MG63 (cell line): ENCODE data around the gene GABRR2. TPM values are rescaled to one million over a fixed set of nuclear protein-coding genes. Genes with fewer than 3 reads are reported as not detected.
"Not testable (repeated sequence)": the region's sequence is repeated elsewhere in the genome, so short reads cannot be mapped to it uniquely, and the experiment has no call there.

Experiments used
- DNase-seq: peaks from one replicate; pipeline ENCODE4 v3.0.0-alpha.2; 2020
- H3K27me3 ChIP-seq: fragments of 250-450 bp; sonication (Bioruptor Pico); 2 replicates; pipeline ENCODE4 v1.5.1; 2020; ENCODE audit warnings: mild to moderate bottlenecking, moderate library complexity
- H3K36me3 ChIP-seq: fragments of 250-450 bp; sonication (Bioruptor Pico); 2 replicates; pipeline ENCODE4 v1.5.1; 2020; ENCODE audit warnings: mild to moderate bottlenecking, moderate library complexity
- H3K4me3 ChIP-seq: fragments of 250-450 bp; sonication (Bioruptor Pico); 2 replicates; pipeline ENCODE4 v1.5.1; 2020; ENCODE audit warnings: mild to moderate bottlenecking, moderate library complexity
- H3K9me3 ChIP-seq: fragments of 250-450 bp; sonication (Bioruptor Pico); 2 replicates; pipeline ENCODE4 v1.5.1; 2020; ENCODE audit warnings: mild to moderate bottlenecking, moderate library complexity
- total RNA-seq: library from RNA; depleted of rRNA; stranded (reverse); fragments of >200 nt; shearing (Covaris generic); gene quantifications from 2 replicates; pipeline ENCODE4 v1.2.3, GENCODE V29; 2014; ENCODE audit warnings: low replicate concordance

The GABRR2 gene
- total RNA-seq, 1 experiment from 2014 or later: not detected

DNA sequence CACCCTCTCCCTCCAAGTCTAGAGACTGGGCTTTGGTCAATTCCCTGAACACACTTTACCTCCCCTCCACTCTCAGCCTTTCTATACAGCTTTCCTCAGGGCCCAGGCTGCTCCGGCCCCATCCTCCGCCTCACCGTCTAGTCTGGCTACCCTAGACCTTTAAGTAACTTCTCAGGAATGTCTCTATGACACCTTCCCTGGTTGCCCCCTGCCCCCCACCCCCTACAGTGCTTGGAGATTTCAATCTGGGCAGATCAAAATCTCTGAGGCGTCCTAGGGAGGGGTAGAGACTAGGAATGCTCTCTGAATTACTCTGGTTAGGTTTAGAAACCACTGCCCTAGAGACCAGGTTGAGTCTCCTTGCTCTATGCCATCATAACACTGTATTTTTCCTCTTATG lies 31.3 kb upstream of the GABRR2 start:
- Histone ChIP-seq H3K27me3 (no peaks in the 10 kb centered on the region), H3K9me3 (no peaks in the 10 kb centered on the region), H3K4me3 (no peak overlapping the region), H3K36me3 (peaks cover 10% of the 10 kb centered on the region)
- no peak for DNase-seq

DNA sequence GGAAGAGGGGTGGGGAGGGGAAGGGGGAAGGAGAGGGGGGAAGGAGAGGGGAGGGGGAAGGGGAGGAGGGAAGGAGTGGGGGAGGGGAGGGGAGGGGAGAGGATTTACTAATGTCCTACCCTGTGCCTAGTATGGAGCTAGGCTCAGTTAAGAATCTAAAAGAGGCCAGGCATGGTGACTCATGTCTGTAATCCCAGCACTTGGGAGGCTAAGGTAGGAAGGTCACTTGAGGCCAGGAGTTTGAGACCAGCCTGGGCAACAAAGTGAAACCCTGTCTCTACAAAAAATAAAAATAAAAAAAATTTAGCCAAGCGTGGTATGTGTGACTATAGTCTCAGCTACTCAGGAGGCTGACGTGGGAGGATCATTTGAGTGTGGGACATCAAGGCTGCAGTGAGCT lies 24.5 kb upstream of the GABRR2 start:
- Histone ChIP-seq H3K36me3 (peaks cover 28% of the 10 kb centered on the region), H3K9me3 (no peaks in the 10 kb centered on the region), H3K27me3 (no peaks in the 10 kb centered on the region), H3K4me3 (no peak overlapping the region)
- no peak for DNase-seq

DNA sequence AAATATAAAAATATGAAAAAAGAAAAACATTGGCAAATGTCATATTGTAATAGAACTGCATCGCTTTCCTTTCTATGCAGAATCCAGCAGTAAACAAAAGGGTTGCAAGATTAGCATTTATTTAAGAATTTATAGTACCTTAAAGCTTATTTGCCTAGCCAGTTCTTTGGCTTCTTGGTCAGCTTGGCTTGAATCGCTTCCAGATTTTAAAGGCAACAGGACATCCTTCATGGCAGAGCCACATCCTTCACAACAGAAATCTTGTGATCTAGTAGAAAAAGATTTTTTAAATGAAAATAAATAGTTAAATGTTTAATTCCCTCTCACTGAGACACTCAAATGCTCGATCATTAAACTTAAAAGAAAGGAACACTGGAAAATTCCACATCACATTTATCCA lies 20.1 kb upstream of the GABRR2 start:
- H3K36me3 ChIP-seq: peaks cover 34% of the 10 kb centered on the region
- no peaks in the 10 kb centered on the region for H3K27me3 ChIP-seq
- no peak for DNase-seq
- no peak overlapping the region for H3K4me3 ChIP-seq
- H3K9me3 ChIP-seq: no peaks in the 10 kb centered on the region

DNA sequence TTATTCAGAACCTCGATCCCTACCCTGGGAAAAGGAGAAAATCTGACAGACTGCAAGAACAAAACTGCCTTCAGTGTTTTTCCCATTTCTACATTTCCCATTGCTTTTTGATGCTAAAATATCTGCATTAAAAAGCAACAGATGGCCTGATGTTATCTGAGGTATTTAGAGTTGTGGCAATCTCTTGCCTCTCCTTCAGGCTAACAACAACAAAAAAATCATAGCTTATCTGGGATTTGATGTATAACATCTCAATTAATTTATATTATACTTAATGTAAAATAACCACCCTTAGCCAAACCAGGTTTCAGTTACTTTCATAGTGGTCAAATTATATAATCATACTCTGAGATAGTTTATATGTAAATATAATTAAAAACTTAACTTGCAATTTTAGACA lies 15.8 kb upstream of the GABRR2 start:
- Histone ChIP-seq H3K27me3 (no peaks in the 10 kb centered on the region), H3K36me3 (peaks cover 35% of the 10 kb centered on the region), H3K4me3 (no peak overlapping the region), H3K9me3 (no peaks in the 10 kb centered on the region)
- DNase-seq: no peak

DNA sequence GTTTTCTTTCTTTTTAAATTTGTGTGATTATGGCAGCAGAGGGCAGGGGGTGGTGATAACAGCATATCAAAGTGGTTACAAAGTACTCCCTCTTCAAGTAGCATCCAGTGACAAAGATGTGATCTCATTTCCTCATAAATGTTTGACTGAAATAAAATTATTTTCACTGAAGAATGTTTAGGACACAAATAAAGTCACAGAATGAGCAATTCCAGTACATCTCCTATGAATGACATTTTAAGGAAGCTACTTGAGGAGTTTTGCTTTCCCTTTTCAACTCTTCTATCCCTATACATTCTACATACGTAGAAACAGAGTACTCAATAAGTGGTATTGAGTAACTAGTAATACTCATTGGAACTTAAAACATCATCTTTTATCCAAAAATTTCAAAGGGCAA lies 13.9 kb upstream of the GABRR2 start:
- H3K36me3 ChIP-seq: peaks cover 28% of the 10 kb centered on the region
- no peaks in the 10 kb centered on the region for H3K27me3 ChIP-seq
- no peak overlapping the region for H3K4me3 ChIP-seq
- DNase-seq: no peak
- no peaks in the 10 kb centered on the region for H3K9me3 ChIP-seq

DNA sequence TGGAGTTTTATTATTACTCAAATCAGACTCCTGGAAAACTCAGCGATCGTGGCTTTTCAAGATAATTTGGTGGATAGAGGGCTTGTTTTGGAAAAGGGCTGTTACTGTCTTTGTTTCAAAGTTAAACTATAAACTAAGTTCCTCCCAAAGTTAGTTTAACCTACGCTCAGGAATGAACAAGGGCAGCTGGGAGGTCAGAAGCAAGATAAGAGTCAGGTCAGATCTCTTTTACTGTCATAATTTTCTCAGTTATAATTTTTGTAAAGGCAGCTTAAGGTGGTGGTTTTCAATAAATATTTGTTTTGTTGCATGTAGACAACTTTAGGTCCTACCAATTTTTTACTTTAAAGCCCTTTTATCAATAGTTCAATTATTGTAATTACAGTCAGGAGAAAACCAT lies 9.2 kb upstream of the GABRR2 start:
- no peak for DNase-seq
- H3K36me3 ChIP-seq: peaks cover 12% of the 10 kb centered on the region
- no peak overlapping the region for H3K4me3 ChIP-seq
- H3K9me3 ChIP-seq: no peaks in the 10 kb centered on the region
- no peaks in the 10 kb centered on the region for H3K27me3 ChIP-seq

DNA sequence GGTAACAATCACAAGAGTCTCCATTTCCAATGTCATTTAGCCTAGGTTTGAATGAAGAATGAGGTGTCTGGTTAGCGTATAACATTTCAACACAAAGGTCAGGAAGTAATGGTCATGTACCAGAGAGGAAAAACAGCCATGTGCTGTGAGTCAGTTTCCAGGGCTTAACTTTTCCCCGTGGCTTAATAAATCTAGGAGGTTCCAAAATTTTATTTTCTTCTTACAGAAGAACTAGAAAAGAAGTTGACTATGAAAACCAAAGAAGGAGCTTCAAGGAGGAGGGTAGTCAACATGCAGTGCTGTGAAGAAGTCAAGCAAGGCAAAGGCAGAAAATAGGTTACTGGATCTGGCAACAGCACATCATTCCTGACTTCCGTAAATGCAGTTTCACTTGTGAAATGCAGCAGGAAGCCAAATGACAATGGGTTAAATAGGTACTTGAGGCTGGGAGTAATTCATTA lies 8.4 kb upstream of the GABRR2 start:
- Histone ChIP-seq H3K4me3 (no peak overlapping the region), H3K27me3 (no peaks in the 10 kb centered on the region), H3K9me3 (no peaks in the 10 kb centered on the region), H3K36me3 (peaks cover 9% of the 10 kb centered on the region)
- DNase-seq: no peak

DNA sequence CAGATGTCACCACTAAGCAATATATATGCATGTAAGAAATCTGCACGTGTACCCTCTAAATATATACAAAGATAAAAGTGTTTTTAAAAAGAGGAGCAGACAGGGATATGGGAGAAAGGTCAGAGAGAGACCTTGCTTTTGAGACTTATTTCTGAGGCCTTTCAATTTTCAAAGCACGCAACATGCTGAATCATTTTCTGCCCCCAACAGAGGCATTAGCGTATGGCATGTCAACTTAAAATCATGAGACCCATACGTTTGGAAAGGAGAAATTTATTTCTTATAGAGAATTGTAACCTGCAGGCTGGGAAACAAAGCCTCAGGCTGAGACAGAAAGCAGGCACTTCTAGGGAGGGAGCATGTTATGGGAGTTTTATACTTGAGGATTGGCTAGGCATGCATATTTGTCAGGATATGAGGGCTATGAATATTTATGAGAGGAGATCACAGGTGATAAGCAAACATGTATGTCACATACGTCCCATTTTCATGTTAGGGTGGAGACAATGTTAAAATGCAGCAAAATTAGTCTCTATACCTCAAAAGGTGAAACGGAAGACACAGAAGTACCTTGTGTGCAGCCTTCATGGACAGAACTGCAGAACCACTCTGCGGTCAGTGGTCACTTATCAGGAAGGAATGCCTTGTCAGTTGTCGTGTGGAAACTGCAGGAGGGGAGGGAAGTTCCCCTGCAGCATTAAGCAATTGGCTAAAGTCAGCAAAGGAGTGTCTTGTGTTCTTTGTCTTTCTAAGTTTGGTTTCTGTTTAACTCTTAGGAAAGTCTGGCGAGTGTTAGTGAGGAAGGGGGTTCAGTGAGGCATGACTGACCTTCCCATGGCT lies 6.3 kb upstream of the GABRR2 start:
- Histone ChIP-seq H3K9me3 (no peaks in the 10 kb centered on the region), H3K4me3 (no peak overlapping the region), H3K27me3 (no peaks in the 10 kb centered on the region), H3K36me3 (no peaks in the 10 kb centered on the region)
- DNase-seq: no peak

DNA sequence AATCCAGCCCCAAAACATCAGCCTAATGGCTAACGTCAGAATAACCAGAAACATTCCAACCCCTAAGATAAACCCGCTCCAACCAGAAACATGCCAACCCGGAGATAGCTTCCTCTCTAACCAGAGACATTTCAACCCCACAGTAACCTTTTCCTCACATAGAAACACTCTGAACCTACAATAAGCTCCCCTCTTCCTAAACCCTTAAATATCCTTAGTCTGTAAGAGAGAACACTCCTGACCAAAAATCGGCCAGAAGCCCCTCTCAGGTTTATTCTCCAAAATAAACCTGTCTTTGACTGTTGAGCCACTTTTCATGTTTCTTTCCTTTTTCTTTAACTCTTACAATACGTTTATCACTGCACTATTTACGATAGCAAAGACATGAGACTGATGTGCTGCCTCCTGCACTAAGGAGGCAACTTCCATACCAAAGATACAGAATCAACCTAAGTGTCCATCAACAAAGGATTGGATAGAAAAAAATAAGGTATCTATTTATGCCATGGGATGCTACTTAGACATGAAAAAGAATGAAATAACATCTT lies 5.0 kb upstream of the GABRR2 start:
- Histone ChIP-seq H3K4me3 (no peak overlapping the region), H3K27me3 (no peaks in the 10 kb centered on the region), H3K36me3 (no peaks in the 10 kb centered on the region), H3K9me3 (no peaks in the 10 kb centered on the region)
- no peak for DNase-seq

DNA sequence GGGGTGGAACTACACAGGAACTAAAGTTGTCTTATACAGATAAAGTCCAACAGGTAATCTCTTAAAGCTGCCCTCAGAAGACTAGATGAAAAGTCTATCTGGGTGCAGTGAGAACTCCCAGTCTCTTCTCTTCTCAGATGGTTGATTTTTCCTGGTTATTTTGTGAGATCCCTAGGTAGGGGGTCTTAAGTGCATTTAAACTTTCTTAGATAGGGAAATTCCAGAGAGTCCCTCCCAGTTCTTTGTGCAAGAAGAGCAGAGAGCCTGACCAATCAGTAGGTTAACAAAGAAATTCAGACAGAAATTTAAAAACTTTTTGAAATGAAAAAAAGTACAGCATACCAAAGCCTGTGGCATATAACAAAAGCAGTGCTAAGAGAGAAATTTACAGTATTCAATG lies 2.0 kb upstream of the GABRR2 start:
- no peak overlapping the region for H3K4me3 ChIP-seq

DNA sequence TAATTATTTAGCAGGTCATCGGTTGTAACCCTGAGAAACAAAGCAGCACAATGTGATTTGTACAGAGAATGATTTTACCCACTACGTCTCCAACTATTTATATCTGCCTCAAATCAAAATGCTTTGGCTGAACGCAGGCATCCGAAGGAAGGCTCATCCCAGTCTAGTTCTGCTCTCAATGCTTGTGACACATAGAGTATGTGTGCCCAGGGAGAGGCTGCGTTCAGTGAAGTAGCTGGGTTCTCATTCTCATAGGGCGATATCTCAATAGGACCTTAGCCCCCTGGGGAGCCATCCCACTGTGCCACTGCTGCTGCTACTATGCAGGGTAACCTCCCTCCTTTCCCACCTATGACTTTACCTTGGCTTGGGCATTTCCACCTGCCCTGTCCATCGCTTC lies 407 bp downstream of the GABRR2 start:
- H3K9me3 ChIP-seq: no peaks in the 10 kb centered on the region
- no peaks in the 10 kb centered on the region for H3K27me3 ChIP-seq
- H3K4me3 ChIP-seq: no peak overlapping the region
- DNase-seq: no peak
- H3K36me3 ChIP-seq: no peaks in the 10 kb centered on the region; the same call in 1 of the 2 replicates

More for the DNA sequence above, 2.0 kb upstream of the GABRR2 start:
- no peaks in the 10 kb centered on the region for H3K27me3 ChIP-seq
- H3K9me3 ChIP-seq: no peaks in the 10 kb centered on the region
- no peaks in the 10 kb centered on the region; the same call in 1 of the 2 replicates for H3K36me3 ChIP-seq
- DNase-seq: no peak

DNA sequence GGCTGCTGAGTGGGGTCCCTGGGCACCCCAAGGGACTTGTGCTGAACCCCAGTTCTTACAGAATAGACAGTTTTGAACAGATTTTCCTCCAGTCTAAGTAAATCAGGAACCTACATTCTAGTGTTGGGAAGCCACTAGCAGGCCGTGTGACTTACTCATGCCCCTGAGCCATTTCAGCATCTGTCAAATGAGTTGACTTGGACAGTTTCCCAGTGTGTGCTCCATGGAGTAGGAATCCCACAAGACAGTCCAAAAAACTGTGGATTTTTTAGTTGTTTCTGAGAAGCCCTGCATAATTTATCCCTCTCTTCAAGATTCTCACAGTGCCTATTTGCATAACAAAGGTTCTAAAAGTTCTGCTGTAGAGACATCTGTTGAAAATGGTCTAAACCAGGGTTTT lies 2.1 kb downstream of the GABRR2 start:
- no peaks in the 10 kb centered on the region; the same call in 1 of the 2 replicates for H3K36me3 ChIP-seq
- H3K4me3 ChIP-seq: no peak overlapping the region
- DNase-seq: peak; percentile 75
- no peaks in the 10 kb centered on the region for H3K9me3 ChIP-seq
- H3K27me3 ChIP-seq: no peaks in the 10 kb centered on the region

DNA sequence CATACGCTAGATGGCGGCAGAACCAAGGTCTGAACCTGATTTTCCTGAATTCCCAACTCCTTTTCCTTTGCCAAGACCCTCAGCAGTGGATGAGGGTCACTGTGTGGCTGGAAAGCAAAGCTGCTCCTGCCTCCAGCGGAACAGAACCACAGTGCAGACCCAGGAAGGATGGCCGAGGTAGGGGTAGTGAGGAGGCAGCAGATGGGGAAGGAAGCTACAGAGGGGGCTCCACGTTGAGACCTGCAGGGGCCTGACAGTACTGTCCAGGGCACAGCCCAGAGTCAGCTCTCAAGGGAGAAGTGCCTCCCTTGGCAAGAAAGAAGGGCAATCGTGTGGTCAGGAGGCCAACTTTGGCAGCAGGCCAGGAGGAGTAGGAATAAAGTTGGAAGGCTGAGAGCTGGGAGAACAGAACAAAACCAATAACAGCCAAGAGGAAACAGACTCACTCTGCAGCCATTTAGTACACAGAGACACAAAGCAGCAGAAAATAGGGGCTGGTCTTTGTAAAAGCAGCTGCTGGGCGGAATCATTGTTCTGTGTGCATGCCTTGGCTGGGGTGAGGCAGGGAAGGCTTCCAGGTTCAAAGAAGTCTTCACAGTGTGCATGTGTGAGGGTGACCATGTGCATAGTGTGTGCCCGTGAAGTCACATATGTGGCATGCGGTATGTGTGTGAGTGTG lies 3.1 kb downstream of the GABRR2 start:
- H3K36me3 ChIP-seq: no peaks in the 10 kb centered on the region; the same call in 1 of the 2 replicates
- no peaks in the 10 kb centered on the region for H3K27me3 ChIP-seq
- no peak overlapping the region for H3K4me3 ChIP-seq
- peak; percentile 88 for DNase-seq
- no peaks in the 10 kb centered on the region for H3K9me3 ChIP-seq

DNA sequence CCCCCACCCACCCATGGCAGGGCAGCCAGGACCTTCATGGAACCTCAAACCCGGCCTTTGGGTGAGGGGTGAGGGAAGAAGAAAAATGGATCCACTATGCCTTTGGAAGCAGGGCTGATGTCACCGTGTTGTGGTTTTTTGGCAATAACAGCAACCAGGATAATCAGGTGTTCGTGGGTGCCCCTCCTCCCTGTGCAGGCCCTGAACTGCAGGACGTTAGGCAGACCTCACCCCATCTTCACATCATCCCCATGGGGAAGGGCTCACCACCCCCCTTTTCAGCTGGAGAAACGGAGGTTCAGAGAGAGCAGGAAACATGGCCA lies 3.6 kb downstream of the GABRR2 start:
- no peak overlapping the region for H3K4me3 ChIP-seq
- DNase-seq: no peak
- H3K27me3 ChIP-seq: no peaks in the 10 kb centered on the region
- no peaks in the 10 kb centered on the region; the same call in 1 of the 2 replicates for H3K36me3 ChIP-seq
- no peaks in the 10 kb centered on the region for H3K9me3 ChIP-seq

DNA sequence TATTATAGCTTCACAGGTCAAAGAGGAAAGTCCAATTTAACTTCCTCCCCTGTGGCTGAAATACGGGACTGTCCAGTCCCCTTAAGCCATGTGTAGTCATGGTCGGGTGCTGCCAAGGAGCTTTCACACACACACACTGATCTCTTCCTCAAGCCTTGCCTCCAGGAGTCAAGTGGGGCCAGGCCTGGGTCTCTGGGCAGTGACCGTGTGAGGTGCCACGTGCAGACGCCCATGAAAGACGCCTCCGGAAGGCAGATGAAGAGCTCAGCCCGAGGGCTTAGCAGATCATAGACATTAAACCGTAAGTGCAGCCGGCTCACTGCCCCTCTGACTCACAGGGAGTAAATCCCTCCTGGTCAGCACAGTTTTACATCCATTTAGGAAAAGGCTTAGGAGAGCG lies 4.2 kb downstream of the GABRR2 start:
- H3K27me3 ChIP-seq: no peaks in the 10 kb centered on the region
- DNase-seq: peak; percentile 90
- no peaks in the 10 kb centered on the region; the same call in 1 of the 2 replicates for H3K36me3 ChIP-seq
- no peak overlapping the region for H3K4me3 ChIP-seq
- no peaks in the 10 kb centered on the region for H3K9me3 ChIP-seq

DNA sequence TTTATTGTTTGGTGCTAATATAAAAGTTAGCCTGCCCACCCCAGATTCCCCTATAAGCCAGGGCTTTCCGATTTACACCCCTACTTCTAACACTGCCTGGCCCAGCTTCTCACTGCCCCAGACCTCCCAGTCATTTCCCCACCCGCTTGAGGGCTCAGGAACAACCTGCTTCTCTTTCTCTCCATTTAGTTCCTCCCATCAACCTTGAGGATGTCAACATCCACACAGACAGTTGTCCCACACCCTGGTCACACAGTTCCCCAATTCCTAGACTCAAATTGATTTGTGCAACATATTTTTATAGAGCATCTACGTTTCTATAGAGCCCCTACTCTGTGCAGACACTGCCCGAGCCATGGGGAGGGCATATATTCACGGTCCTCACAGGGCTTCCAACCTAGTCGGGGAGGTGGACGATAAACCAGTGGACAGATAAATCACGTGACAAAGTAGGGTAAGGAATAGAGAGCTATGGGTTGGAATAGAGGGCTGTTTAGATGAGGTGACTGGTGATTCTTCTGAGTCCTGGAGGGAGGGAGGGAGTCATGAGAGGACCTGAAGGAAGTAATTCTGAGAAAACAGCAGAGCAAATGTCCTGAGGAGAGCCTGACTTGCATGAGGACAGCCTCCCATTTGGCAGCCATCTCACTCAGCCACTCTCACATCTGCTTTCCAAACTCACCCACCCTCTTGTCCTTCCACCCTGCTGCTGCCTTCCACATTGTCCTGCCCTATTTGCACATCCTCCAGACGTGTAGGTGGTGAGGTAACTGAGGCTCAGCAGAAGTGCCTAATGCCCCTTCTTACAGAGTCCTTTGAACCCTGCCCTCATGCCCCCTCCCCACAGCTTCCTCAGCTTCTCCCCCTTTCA lies 6.3 kb downstream of the GABRR2 start:
- Histone ChIP-seq H3K4me3 (no peak overlapping the region), H3K36me3 (no peaks in the 10 kb centered on the region), H3K9me3 (no peaks in the 10 kb centered on the region), H3K27me3 (no peaks in the 10 kb centered on the region)
- DNase-seq: no peak

DNA sequence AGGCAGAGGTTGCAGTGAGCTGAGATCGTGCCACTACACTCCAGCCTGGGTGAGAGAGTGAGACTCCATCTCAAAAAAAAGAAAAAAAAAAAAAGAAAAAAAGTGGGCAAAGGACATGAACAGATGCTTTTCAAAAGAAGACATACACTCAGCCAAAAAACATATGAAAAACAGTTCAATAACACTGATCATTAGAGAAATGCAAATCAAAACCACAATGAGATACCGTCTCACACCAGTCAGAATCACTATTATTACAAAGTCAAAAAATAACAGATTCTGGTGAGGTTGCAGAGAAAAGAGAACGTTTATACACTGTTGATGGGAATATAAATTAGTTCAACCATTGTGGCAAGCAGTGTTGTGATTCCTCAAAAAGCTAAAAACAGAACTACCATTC lies 10.6 kb downstream of the GABRR2 start:
- H3K27me3 ChIP-seq, H3K4me3 ChIP-seq, DNase-seq, H3K9me3 ChIP-seq, H3K36me3 ChIP-seq: not testable (repeated sequence)
